K562 (cell line): Measurements from ENCODE around the gene ST8SIA1. TPM values are rescaled to one million over a fixed set of nuclear protein-coding genes. Genes with fewer than 3 reads are reported as not detected.

Experiments used
- ATAC-seq: fragments of 200-7000 bp; cut with Tn5 transposase; 3 replicates; pipeline ENCODE4 v1.9.1; 2020; ENCODE audit warnings: moderate library complexity
- BruUV-seq: library from RNA; stranded (reverse); fragments of 400-500 nt; replicated peaks from 2 replicates; lab custom pipeline; 2021; lab: Mats Ljungman, UMichigan
- CTCF ChIA-PET: fragments of 300-600 bp; formaldehyde crosslinking; extraction: SDS; loops from one replicate; lab custom pipeline; 2021; ENCODE audit warnings: low intra/inter-chr PET ratio; lab: Yijun Ruan, JAX
- POLR2A ChIA-PET: fragments of 300-600, 350-650 bp; sonication (Branson Sonifier 250); formaldehyde crosslinking; extraction: SDS; loops from one replicate; lab custom pipeline; 2021; ENCODE audit warnings: antibody characterized with exemption, inconsistent platforms; lab: Yijun Ruan, JAX
- DNase-seq, 4 experiments: peaks; one replicate each; pipeline versions ENCODE4 v3.0.0 to v3.0.0-alpha.2; 2011 to 2018; ENCODE audit warnings: low spot score in 3 of 4, mixed read lengths in 3 of 4; ENCODE audit errors: extremely low read depth in 1 of 4
- FAIRE-seq: peaks from 2 replicates; lab custom pipeline; 2011; peaks lifted over from hg19 to GRCh38; lab: Jason Lieb, UNC
- H2AFZ ChIP-seq: 2 replicates; pipeline ENCODE4 v1.6.0; 2011; ENCODE audit warnings: low read depth, low read length, control low read depth, inconsistent platforms
- H3K27ac ChIP-seq: fragments of 200-600 bp; 3 replicates; pipeline ENCODE4 v1.8.0; 2011; ENCODE audit warnings: low read depth, mild to moderate bottlenecking, control low read depth, inconsistent platforms, low read length, moderate library complexity, mixed read lengths; ENCODE audit errors: extremely low read depth
- H3K27me3 ChIP-seq, 2 experiments: fragments of 300-600 bp in 1 of 2; 2 replicates in 1 of 2; 3 replicates in 1 of 2; pipeline versions ENCODE4 v1.6.0 to v1.8.0; 2011; ENCODE audit warnings: inconsistent platforms in 2 of 2, low read length in 2 of 2, mild to moderate bottlenecking in 1 of 2, mixed read lengths in 1 of 2, moderate library complexity in 1 of 2; ENCODE audit not compliant: control insufficient read depth in 2 of 2, insufficient read depth in 2 of 2
- H3K36me3 ChIP-seq: fragments of 300-600 bp; 3 replicates; pipeline ENCODE4 v1.8.0; 2011; ENCODE audit warnings: mild to moderate bottlenecking, low read length, inconsistent platforms; ENCODE audit not compliant: control insufficient read depth, insufficient read depth
- H3K4me1 ChIP-seq, 2 experiments: fragments of 200-600 bp in 1 of 2; replicated peaks in 1 of 2; 2 replicates in 1 of 2; 3 replicates in 1 of 2; pipeline versions ENCODE4 v1.5.1 to v1.8.0; 2011; ENCODE audit warnings: inconsistent platforms in 2 of 2, low read length in 2 of 2, mild to moderate bottlenecking in 1 of 2, mixed read lengths in 1 of 2, moderate library complexity in 1 of 2; ENCODE audit not compliant: control insufficient read depth in 2 of 2, insufficient read depth in 2 of 2
- H3K4me2 ChIP-seq: 2 replicates; pipeline ENCODE4 v1.6.1; 2011; ENCODE audit warnings: low read length, control low read depth, inconsistent platforms, mixed read lengths; ENCODE audit not compliant: insufficient read depth
- H3K4me3 ChIP-seq: fragments of 200-600 bp; sonication (generic), shearing (Covaris generic); 2 replicates; pipeline ENCODE4 v1.5.1; 2016; ENCODE audit warnings: control low read depth, inconsistent platforms
- H3K79me2 ChIP-seq: fragments of 200-600 bp; 3 replicates; pipeline ENCODE4 v1.8.0; 2011; ENCODE audit warnings: low read length, inconsistent platforms; ENCODE audit not compliant: control insufficient read depth, insufficient read depth
- H3K9ac ChIP-seq, 2 experiments: 2 replicates each; pipeline versions ENCODE4 v1.6.0 to v1.6.1; 2011; ENCODE audit warnings: low read depth in 2 of 2, low read length in 2 of 2, control low read depth in 1 of 2, inconsistent platforms in 1 of 2, mild to moderate bottlenecking in 1 of 2, mixed read lengths in 1 of 2; ENCODE audit not compliant: insufficient read depth in 1 of 2
- H3K9me1 ChIP-seq: one replicate; pipeline ENCODE4 v1.6.0; 2011; ENCODE audit warnings: inconsistent platforms, mild to moderate bottlenecking, low read length, moderate library complexity; ENCODE audit not compliant: control insufficient read depth, insufficient read depth
- H3K9me3 ChIP-seq: replicated peaks from 2 replicates; pipeline ENCODE4 v1.5.1; 2011; ENCODE audit warnings: low read depth, low read length, inconsistent platforms; ENCODE audit not compliant: control insufficient read depth, insufficient read depth
- H4K20me1 ChIP-seq: replicated peaks from 2 replicates; pipeline ENCODE4 v1.6.1; 2011; ENCODE audit warnings: low read length, inconsistent platforms, mixed read lengths; ENCODE audit not compliant: control insufficient read depth, insufficient read depth
- BMI1 ChIP-seq: fragments of 150-350 bp; IDR thresholded peaks from 2 replicates; pipeline ENCODE4 v1.6.1; 2014; ENCODE audit warnings: low read length
- NCOA4 ChIP-seq: fragments of 450-650 bp; IDR thresholded peaks from 2 replicates; pipeline ENCODE4 v1.6.1; 2018; ENCODE audit warnings: mild to moderate bottlenecking; ENCODE audit not compliant: partially characterized antibody
- NUFIP1 ChIP-seq: fragments of 450-650 bp; IDR thresholded peaks from 2 replicates; pipeline ENCODE4 v1.6.1; 2018; ENCODE audit not compliant: partially characterized antibody
- PCBP1 ChIP-seq: fragments of 200-400 bp; formaldehyde crosslinking; IDR thresholded peaks from 2 replicates; pipeline ENCODE4 v1.6.1; 2018; ENCODE audit warnings: mild to moderate bottlenecking, low read depth, low read length; ENCODE audit not compliant: poor library complexity, severe bottlenecking
- PRDM10 ChIP-seq: fragments of 450-650 bp; IDR thresholded peaks from 2 replicates; pipeline ENCODE4 v1.6.1; 2018; ENCODE audit not compliant: partially characterized antibody
- RBM22 ChIP-seq: fragments of 200-400 bp; formaldehyde crosslinking; IDR thresholded peaks from 2 replicates; pipeline ENCODE4 v1.6.1; 2018; ENCODE audit warnings: low read length, low read depth; ENCODE audit not compliant: poor library complexity, severe bottlenecking
- SNRNP70 ChIP-seq: fragments of 200-400 bp; formaldehyde crosslinking; optimal IDR thresholded peaks from 2 replicates; pipeline ENCODE3; 2017; ENCODE audit warnings: low read depth, low read length
- TAF15 ChIP-seq: fragments of 200-400 bp; formaldehyde crosslinking; IDR thresholded peaks from 2 replicates; pipeline ENCODE4 v1.6.1; 2017; ENCODE audit warnings: mild to moderate bottlenecking, low read depth, low read length, moderate library complexity
- TFE3 ChIP-seq: fragments of 450-650 bp; formaldehyde crosslinking; IDR thresholded peaks from 2 replicates; pipeline ENCODE4 v1.4.0; 2020; ENCODE audit warnings: mild to moderate bottlenecking, mixed read lengths
- ZBTB2 ChIP-seq: fragments of 450-650 bp; IDR thresholded peaks from 2 replicates; pipeline ENCODE4 v1.6.1; 2016; ENCODE audit warnings: antibody characterized with exemption
- ZBTB43 ChIP-seq: sonication (generic); formaldehyde crosslinking; IDR thresholded peaks from 2 replicates; pipeline ENCODE4 v1.8.0; 2023; ENCODE audit warnings: mild to moderate bottlenecking, missing genetic modification reagents
- ZNF695 ChIP-seq: fragments of 450-650 bp; formaldehyde crosslinking; IDR thresholded peaks from 2 replicates; pipeline ENCODE4 v1.4.0; 2020; ENCODE audit warnings: mild to moderate bottlenecking, moderate library complexity
- WGBS: fragments of 100-300 bp; shearing (Covaris generic); methylation state at CpG from one replicate; pipeline ENCODE4 v1.1.6; 2016; ENCODE audit warnings: low coverage, mixed read lengths; ENCODE audit not compliant: insufficient coverage; ENCODE audit errors: missing lambda C conversion rate; 5-methylcytosine and 5-hydroxymethylcytosine counted together
- in situ Hi-C: fragments of 300-500 bp; cut with MboI; formaldehyde crosslinking; loops from 4 replicates; pipeline ENCODE4 v1.15.0; 2018; ENCODE audit warnings: inconsistent platforms, mixed read lengths
- intact Hi-C: fragments of 100-400 bp; cut with micrococcal nuclease; formaldehyde crosslinking; loops from 2 replicates; pipeline ENCODE4 v1.14.2; 2022
- polyA plus RNA-seq, 8 experiments: library from polyadenylated mRNA; depleted of rRNA in 4 of 8; stranded (reverse) in 5 of 8; unstranded in 3 of 8; fragments of >200 nt; fragmentation: Nextera tagmentation in 2 of 8; fragmentation: Illumina TruSeq in 1 of 8; extraction: Ambion mirVana in 2 of 8; extraction: Trizol in 1 of 8; gene quantifications; 2 replicates each; pipeline versions ENCODE4 v1.2.1 to v1.2.3, GENCODE V29; 2011 to 2014; ENCODE audit warnings: inconsistent platforms in 1 of 8, missing spikeins in 1 of 8
- total RNA-seq, 7 experiments: library from RNA; depleted of rRNA in 6 of 7; stranded (reverse); fragments of >200 nt in 6 of 7; fragmentation: Illumina TruSeq in 2 of 7; extraction: Trizol in 2 of 7; gene quantifications; 2 replicates each; pipeline versions ENCODE4 v1.2.1 to v1.2.3, GENCODE V29; 2011 to 2021; ENCODE audit warnings: low replicate concordance in 1 of 7

The ST8SIA1 gene
- total and polyA plus RNA-seq, 9 of the 15 experiments (the other 6 are each of a cell fraction or from before 2014, with no cell fraction given): 0.86 to 26.3 (median 4.3) TPM

GRCh38 chr12:22217556-22217955 lies 117.0 kb downstream of the ST8SIA1 start (continued):
- TF ChIP-seq NUFIP1 (no peak), SNRNP70 (no peak), ZBTB2 (no peak)

- no peaks in the 10 kb centered on the region for H3K79me2 ChIP-seq
- in situ Hi-C loops: no loop called here
- ChIA-PET CTCF (no interaction called here), POLR2A (no interaction called here)
- no peaks in the 10 kb centered on the region for H3K9me3 ChIP-seq
- H3K27ac ChIP-seq: no peak overlapping the region
- H3K27me3 ChIP-seq: no peaks in the 10 kb centered on the region
- ATAC-seq (no peak), FAIRE-seq (no peak), DNase-seq (no peak)
- no peaks in the 10 kb centered on the region for H3K36me3 ChIP-seq
- H3K4me3 ChIP-seq: no peak overlapping the region
- H3K4me2 ChIP-seq: no peak overlapping the region
- H3K4me1 ChIP-seq: no peaks in the 10 kb centered on the region
- H3K9me1 ChIP-seq: no peaks in the 10 kb centered on the region
- H3K9ac ChIP-seq: no peak overlapping the region
- H2AFZ ChIP-seq: no peak overlapping the region
- no peaks in the 10 kb centered on the region for H4K20me1 ChIP-seq
- intact Hi-C loops: no loop called here
- no TSS peak for BruUV-seq
- WGBS: 43% methylated on average over 2 of the region's 4 CpGs
- TF ChIP-seq PRDM10 (no peak), TFE3 (no peak), RBM22 (no peak), PCBP1 (no peak), ZBTB43 (CRISPR knock-in tag) (no peak), ZNF695 (CRISPR knock-in tag) (no peak), BMI1 (no peak), NCOA4 (no peak), TAF15 (no peak)
Observed at GRCh38 chr12:22215467-22216253, 118.8 kb downstream of the ST8SIA1 start.
